Neural cell (in vitro differentiated cells): ENCODE results near the gene DENND2A. TPM values are rescaled to one million over a fixed set of nuclear protein-coding genes. Genes with fewer than 3 reads are reported as not detected.

Source experiments
- H2AFZ ChIP-seq: fragments of 200-600, 300-800 bp; sonication (generic), shearing (Covaris generic); 2 replicates; pipeline ENCODE4 v1.6.0; 2014; ENCODE audit warnings: low read depth, mild to moderate bottlenecking, antibody characterized with exemption, low read length, moderate library complexity
- H3F3A ChIP-seq: fragments of 200-600 bp; shearing (Covaris generic); 2 replicates; pipeline ENCODE4 v1.6.1; 2016; ENCODE audit warnings: mild to moderate bottlenecking, moderate library complexity, mixed read lengths, antibody characterized with exemption, low read length; ENCODE audit not compliant: insufficient read depth, poor library complexity, severe bottlenecking
- H3K27ac ChIP-seq: fragments of 200-600, 300-800 bp; sonication (generic), shearing (Covaris generic); 2 replicates; pipeline ENCODE4 v1.5.1; 2014; ENCODE audit warnings: mild to moderate bottlenecking, low read length, moderate library complexity
- H3K27me3 ChIP-seq: fragments of 300-800, 200-600 bp; sonication (generic), shearing (Covaris generic); 2 replicates; pipeline ENCODE4 v1.6.0; 2014; ENCODE audit warnings: mild to moderate bottlenecking, low read depth, low read length, moderate library complexity; ENCODE audit not compliant: insufficient read depth
- H3K36me3 ChIP-seq: fragments of 300-800, 200-600 bp; sonication (generic), shearing (Covaris generic); 2 replicates; pipeline ENCODE4 v1.5.1; 2014; ENCODE audit warnings: mild to moderate bottlenecking, antibody characterized with exemption, low read length, moderate library complexity; ENCODE audit not compliant: insufficient read depth
- H3K4me2 ChIP-seq: fragments of 300-800, 200-600 bp; sonication (generic), shearing (Covaris generic); 2 replicates; pipeline ENCODE4 v1.6.0; 2014; ENCODE audit warnings: mild to moderate bottlenecking, low read length
- H3K4me3 ChIP-seq: fragments of 300-800, 200-600 bp; sonication (generic), shearing (Covaris generic); 2 replicates; pipeline ENCODE4 v1.5.1; 2014; ENCODE audit warnings: mild to moderate bottlenecking, low read length, moderate library complexity
- H3K79me2 ChIP-seq: fragments of 200-600 bp; shearing (Covaris generic); replicated peaks from 2 replicates; pipeline ENCODE4 v1.6.0; 2014; ENCODE audit warnings: mild to moderate bottlenecking, low read length, moderate library complexity; ENCODE audit not compliant: insufficient read depth
- H3K9ac ChIP-seq: fragments of 300-800, 200-600 bp; sonication (generic), shearing (Covaris generic); 2 replicates; pipeline ENCODE4 v1.6.1; 2016; ENCODE audit warnings: mild to moderate bottlenecking, low read length, mixed read lengths
- H3K9me2 ChIP-seq: fragments of 200-600 bp; shearing (Covaris generic); 2 replicates; pipeline ENCODE4 v1.6.1; 2016; ENCODE audit warnings: mild to moderate bottlenecking, low read length, mixed read lengths; ENCODE audit not compliant: insufficient read depth
- H3K9me3 ChIP-seq: fragments of 200-600, 300-800 bp; sonication (generic), shearing (Covaris generic); 2 replicates; pipeline ENCODE4 v1.6.1; 2016; ENCODE audit warnings: mild to moderate bottlenecking, mixed run types, low read length, moderate library complexity, mixed read lengths
- H4K20me1 ChIP-seq: fragments of 200-600 bp; shearing (Covaris generic); 2 replicates; pipeline ENCODE4 v1.6.1; 2016; ENCODE audit warnings: mild to moderate bottlenecking, mixed run types; ENCODE audit not compliant: insufficient read depth
- EP300 ChIP-seq: fragments of 450-650 bp; conservative IDR thresholded peaks from 2 replicates; pipeline ENCODE4 v1.6.1; 2014; ENCODE audit warnings: antibody characterized with exemption, mild to moderate bottlenecking, moderate library complexity; ENCODE audit not compliant: poor library complexity, severe bottlenecking
- EZH2 ChIP-seq: fragments of 200-600, 300-800 bp; shearing (Covaris generic), sonication (generic); IDR thresholded peaks from 2 replicates; pipeline ENCODE4 v1.6.1; 2014; ENCODE audit warnings: antibody characterized with exemption, low read length, borderline replicate concordance, mild to moderate bottlenecking; ENCODE audit not compliant: insufficient read depth, poor library complexity, severe bottlenecking
- MXI1 ChIP-seq: fragments of 450-650 bp; conservative IDR thresholded peaks from 2 replicates; pipeline ENCODE4 v1.6.1; 2014; ENCODE audit warnings: antibody characterized with exemption, mild to moderate bottlenecking; ENCODE audit not compliant: poor library complexity, severe bottlenecking
- POLR2AphosphoS5 ChIP-seq: IDR thresholded peaks from 2 replicates; pipeline ENCODE4 v1.6.1; 2012
- RAD21 ChIP-seq: fragments of 450-650 bp; conservative IDR thresholded peaks from 2 replicates; pipeline ENCODE4 v1.6.1; 2014; ENCODE audit warnings: antibody characterized with exemption, mild to moderate bottlenecking, moderate library complexity
- REST ChIP-seq: IDR thresholded peaks from 2 replicates; pipeline ENCODE4 v1.6.1; 2012; ENCODE audit warnings: borderline replicate concordance
- SMC3 ChIP-seq: fragments of 450-650 bp; conservative IDR thresholded peaks from 2 replicates; pipeline ENCODE4 v1.6.1; 2014; ENCODE audit warnings: antibody characterized with exemption, mild to moderate bottlenecking, moderate library complexity; ENCODE audit not compliant: poor library complexity
- TAF1 ChIP-seq: IDR thresholded peaks from 2 replicates; pipeline ENCODE4 v1.6.1; 2012; ENCODE audit warnings: low read depth
- polyA plus RNA-seq: library from polyadenylated mRNA; depleted of rRNA; stranded (reverse); fragments of >200 nt; gene quantifications from 2 replicates; pipeline ENCODE4 v1.2.3, GENCODE V29; 2014
- TF ChIP-seq, protein P1 (sequence below): fragments of 450-650 bp; IDR thresholded peaks from 2 replicates; pipeline ENCODE4 v1.5.1; 2014; ENCODE audit warnings: antibody characterized with exemption, mild to moderate bottlenecking, moderate library complexity; ENCODE audit not compliant: poor library complexity, severe bottlenecking

The DENND2A gene
- polyA plus RNA-seq, 1 donor from 2014 or later, result 21.7 TPM

- no peaks in the 10 kb centered on the region for H3K27me3 ChIP-seq
- H3K9me2 ChIP-seq, result no peaks in the 10 kb centered on the region
- H3K79me2 ChIP-seq, result peaks cover 32% of the 10 kb centered on the region
- peak overlapping the region; percentile 74 for H3K27ac ChIP-seq
- no peak for TF ChIP-seq TAF1
- no peak for TF ChIP-seq POLR2AphosphoS5
- H2AFZ ChIP-seq, result peak overlapping the region; percentile 83
- peak overlapping the region; percentile 88 for H3K4me2 ChIP-seq
- H3K36me3 ChIP-seq, result no peaks in the 10 kb centered on the region
- H3K9me3 ChIP-seq, result no peaks in the 10 kb centered on the region
- H3K9ac ChIP-seq, result peak overlapping the region; percentile 86
- no peaks in the 10 kb centered on the region for H4K20me1 ChIP-seq
- peak overlapping the region; percentile 95 for H3K4me3 ChIP-seq
- no peaks in the 10 kb centered on the region for H3F3A ChIP-seq
These were observed 1.1 kb downstream of the DENND2A start for GRCh38 chr7:140639366-140640053.

- Histone ChIP-seq H3K36me3 (no peaks in the 10 kb centered on the region), H3K9ac (no peak overlapping the region), H3F3A (no peaks in the 10 kb centered on the region), H4K20me1 (no peaks in the 10 kb centered on the region), H3K9me3 (no peaks in the 10 kb centered on the region), H3K4me3 (peak overlapping the region; percentile 95), H3K4me2 (peak overlapping the region; percentile 14), H3K79me2 (peaks cover 37% of the 10 kb centered on the region), H3K27ac (no peak overlapping the region), H3K27me3 (no peaks in the 10 kb centered on the region), H2AFZ (no peak overlapping the region), H3K9me2 (no peaks in the 10 kb centered on the region)
- TF ChIP-seq, protein P1, sequence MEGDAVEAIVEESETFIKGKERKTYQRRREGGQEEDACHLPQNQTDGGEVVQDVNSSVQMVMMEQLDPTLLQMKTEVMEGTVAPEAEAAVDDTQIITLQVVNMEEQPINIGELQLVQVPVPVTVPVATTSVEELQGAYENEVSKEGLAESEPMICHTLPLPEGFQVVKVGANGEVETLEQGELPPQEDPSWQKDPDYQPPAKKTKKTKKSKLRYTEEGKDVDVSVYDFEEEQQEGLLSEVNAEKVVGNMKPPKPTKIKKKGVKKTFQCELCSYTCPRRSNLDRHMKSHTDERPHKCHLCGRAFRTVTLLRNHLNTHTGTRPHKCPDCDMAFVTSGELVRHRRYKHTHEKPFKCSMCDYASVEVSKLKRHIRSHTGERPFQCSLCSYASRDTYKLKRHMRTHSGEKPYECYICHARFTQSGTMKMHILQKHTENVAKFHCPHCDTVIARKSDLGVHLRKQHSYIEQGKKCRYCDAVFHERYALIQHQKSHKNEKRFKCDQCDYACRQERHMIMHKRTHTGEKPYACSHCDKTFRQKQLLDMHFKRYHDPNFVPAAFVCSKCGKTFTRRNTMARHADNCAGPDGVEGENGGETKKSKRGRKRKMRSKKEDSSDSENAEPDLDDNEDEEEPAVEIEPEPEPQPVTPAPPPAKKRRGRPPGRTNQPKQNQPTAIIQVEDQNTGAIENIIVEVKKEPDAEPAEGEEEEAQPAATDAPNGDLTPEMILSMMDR, result peak; percentile 32
- no peak for TF ChIP-seq POLR2AphosphoS5
These were observed 2.3 kb downstream of the DENND2A start for GRCh38 chr7:140638173-140638791.

DNA sequence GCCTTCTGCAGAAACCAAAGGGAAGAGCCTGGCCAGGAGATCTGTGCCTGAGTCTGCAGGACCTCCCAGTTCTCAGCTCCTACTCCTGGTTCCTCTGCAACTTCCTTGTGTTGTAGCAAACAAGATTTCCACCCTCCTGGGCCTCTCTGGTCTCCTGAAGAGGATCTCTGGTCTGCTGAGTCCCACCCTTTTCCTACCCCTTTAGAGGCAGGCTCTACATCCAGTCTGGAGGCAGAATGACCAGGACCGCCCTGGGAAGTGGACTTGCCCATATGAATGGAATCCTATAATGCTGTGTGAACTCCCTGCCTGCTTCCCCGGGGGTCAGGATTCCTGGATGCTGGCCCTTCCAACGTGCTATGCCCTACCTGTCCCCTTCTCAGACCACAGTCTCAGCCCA is 3.2 kb downstream of the DENND2A start:
- no peak overlapping the region for H3K9ac ChIP-seq
- H2AFZ ChIP-seq, result no peak overlapping the region
- no peaks in the 10 kb centered on the region for H4K20me1 ChIP-seq
- no peaks in the 10 kb centered on the region for H3F3A ChIP-seq
- H3K9me3 ChIP-seq, result no peaks in the 10 kb centered on the region
- no peaks in the 10 kb centered on the region for H3K27me3 ChIP-seq
- no peaks in the 10 kb centered on the region for H3K36me3 ChIP-seq
- H3K4me2 ChIP-seq, result no peak overlapping the region
- no peaks in the 10 kb centered on the region for H3K9me2 ChIP-seq
- H3K79me2 ChIP-seq, result peaks cover 38% of the 10 kb centered on the region
- no peak overlapping the region for H3K4me3 ChIP-seq
- no peak overlapping the region for H3K27ac ChIP-seq
- TF ChIP-seq POLR2AphosphoS5 (no peak), SMC3 (no peak), EP300 (no peak), TAF1 (no peak), MXI1 (no peak), RAD21 (no peak), EZH2 (no peak), REST (no peak)
- TF ChIP-seq, protein P1, result no peak
